NB4 (cell line): ENCODE measurements around the gene C13orf46.

Experiments
- POLR2A ChIP-seq: IDR thresholded peaks from 2 replicates; pipeline ENCODE4 v1.6.1; 2011; ENCODE audit warnings: mild to moderate bottlenecking; ENCODE audit not compliant: insufficient read length; ENCODE audit errors: extremely low read depth
- TF ChIP-seq, protein P1 (sequence below): IDR thresholded peaks from one replicate; pipeline ENCODE4 v1.5.1; 2012; ENCODE audit warnings: low read depth, low read length

DNA sequence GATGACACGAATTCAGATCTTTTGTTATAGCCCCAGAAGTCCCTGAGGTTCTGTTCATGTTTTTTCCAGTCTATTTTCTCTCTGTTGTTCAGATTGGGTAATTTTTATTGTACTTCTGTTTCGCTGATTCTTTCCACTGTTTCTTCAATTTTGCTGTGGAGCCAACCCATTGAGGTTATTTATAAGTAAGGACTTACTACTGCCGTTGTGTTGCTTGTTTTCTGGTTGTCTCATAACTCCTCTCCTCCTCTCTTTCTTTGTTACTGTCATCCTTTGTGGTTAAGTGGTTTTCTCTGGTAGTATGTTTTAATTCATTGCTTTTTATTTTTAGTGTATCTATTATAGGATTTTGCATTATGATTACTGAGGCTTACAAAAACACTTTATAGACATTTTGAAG is 61.3 kb downstream of the C13orf46 start:
- TF ChIP-seq, protein P1, sequence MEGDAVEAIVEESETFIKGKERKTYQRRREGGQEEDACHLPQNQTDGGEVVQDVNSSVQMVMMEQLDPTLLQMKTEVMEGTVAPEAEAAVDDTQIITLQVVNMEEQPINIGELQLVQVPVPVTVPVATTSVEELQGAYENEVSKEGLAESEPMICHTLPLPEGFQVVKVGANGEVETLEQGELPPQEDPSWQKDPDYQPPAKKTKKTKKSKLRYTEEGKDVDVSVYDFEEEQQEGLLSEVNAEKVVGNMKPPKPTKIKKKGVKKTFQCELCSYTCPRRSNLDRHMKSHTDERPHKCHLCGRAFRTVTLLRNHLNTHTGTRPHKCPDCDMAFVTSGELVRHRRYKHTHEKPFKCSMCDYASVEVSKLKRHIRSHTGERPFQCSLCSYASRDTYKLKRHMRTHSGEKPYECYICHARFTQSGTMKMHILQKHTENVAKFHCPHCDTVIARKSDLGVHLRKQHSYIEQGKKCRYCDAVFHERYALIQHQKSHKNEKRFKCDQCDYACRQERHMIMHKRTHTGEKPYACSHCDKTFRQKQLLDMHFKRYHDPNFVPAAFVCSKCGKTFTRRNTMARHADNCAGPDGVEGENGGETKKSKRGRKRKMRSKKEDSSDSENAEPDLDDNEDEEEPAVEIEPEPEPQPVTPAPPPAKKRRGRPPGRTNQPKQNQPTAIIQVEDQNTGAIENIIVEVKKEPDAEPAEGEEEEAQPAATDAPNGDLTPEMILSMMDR = no peak
- TF ChIP-seq POLR2A = no peak
